Measurements from ENCODE around the gene PHF13.
"Not testable (repeated sequence)": the region's sequence is repeated elsewhere in the genome, so short reads cannot be mapped to it uniquely, and the experiment has no call there.

The PHF13 gene

GRCh38 chr1:6631058-6631457 is 17.5 kb downstream of the PHF13 start:
- no peak for DNase-seq (ENCODE audit: low read depth)

GRCh38 chr1:6632588-6633514 is 19.3 kb downstream of the PHF13 start:
- no peak for DNase-seq (ENCODE audit: low read depth)

DNA sequence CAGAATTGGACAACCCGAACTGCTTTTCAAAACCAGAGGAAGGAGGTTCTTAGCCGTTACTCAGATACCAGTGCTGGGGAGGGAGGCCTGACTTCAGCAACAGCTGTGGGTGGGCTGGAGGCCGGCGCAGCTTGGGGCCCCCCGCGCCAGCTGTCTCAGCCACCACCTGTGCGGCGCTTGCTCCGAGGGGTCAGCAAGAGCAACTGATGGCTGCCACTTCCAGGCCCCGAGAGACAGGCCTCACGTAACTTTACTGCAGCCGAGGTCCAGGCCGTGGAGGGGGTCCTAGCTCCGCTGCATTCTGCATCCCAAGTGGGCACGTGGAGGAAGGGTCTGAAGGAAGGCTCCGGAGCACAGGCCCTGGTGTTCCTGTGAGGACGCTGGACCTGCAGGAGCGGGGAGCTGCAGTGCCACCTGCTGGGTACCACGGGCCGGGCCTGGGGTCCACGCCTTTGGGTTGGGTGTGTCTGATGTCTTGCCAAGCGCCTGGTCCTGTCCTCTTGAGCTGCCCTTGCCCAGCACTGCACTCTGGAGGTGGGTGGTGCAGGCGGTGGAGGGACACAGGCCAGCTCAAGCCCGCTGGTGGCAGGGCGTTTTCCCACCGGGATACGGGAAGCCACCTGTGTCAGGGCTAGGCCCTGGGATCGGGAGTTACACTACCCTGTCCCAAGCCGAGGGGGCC is 21.0 kb downstream of the PHF13 start:
- no peak for DNase-seq (ENCODE audit: low read depth)

DNA sequence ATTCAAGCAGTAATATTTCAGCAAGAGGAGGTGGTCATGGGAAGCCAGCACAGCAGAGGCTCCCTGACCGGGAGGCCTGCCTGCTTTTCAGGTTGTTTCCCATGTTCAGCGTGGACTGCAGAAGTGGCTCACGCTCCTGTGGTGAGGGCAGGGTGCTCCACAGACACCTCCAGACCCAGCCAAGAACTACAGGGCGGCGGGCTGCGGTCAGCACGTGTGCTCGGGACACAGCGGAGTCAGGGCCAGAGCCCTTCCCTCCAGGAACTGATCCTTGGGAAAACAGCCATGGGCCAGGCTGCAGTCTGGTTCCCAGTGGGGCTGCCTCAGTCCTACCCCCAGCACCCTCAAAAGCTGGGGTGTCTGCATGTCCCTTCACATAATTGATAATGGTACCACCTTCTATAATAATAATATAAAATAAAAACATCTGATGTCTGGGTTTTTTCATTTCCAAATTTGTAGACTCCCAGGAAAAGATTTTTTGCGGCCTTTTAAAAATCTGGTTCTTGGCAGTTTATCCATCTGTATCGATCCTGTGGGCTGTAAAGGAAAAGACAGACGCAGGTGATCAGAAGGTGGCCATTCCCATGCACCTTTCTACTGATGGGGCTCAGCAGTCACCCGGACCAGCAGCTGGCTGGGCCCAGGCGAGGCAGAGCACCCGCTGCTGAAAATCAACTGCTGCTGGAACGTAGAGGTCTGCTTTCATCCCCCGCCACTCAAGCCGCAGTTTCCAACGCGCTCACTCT is 21.8 kb downstream of the PHF13 start:
- DNase-seq (ENCODE audit: low read depth) = no peak

- DNase-seq (ENCODE audit: low read depth) = no peak
These were observed 22.6 kb downstream of the PHF13 start for GRCh38 chr1:6635910-6636760.

- not testable (repeated sequence) for DNase-seq (ENCODE audit: low read depth)
These were observed 23.2 kb downstream of the PHF13 start for GRCh38 chr1:6636778-6637177.

DNA sequence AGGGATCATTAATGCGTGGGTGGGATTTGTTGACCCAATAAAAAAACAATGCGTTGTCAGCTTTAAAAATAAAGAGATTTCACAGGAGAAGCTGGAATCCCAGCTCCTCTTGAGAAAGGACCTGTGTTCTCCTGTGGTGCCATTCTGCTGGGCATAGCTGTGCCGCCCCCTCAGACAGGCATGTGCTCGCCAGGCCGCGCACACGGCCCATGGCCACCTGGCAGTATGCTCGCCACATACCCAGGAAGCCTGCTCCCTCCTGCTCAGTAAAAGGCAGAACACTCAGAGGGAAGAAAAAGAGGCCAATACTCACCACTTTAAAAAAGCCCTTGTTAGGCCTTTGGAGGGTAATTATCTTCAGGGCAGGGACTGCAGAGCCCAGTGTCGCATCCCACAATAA is 24.2 kb downstream of the PHF13 start:
- DNase-seq (ENCODE audit: low read depth) = no peak

GRCh38 chr1:6638226-6638625 is 24.7 kb downstream of the PHF13 start:
- DNase-seq (ENCODE audit: low read depth) = no peak

DNA sequence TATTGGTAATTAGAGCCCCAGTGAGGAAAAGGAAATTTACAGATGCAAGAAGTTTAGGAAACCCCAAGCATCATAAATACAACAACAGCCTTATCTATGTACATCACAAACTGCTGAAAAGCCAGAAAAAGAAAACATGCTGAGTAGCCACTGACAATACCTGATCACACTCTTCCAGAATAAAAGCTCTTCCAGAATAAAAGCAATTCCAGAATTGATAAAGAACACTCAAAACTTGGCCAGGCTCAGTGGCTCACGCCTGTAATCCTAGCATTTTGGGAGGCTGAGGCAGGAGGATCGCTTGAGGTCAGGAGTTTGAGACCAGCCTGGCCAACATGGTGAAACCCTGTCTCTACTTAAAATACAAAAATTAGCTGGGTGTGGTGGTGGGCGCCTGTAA is 27.3 kb downstream of the PHF13 start:
- DNase-seq (ENCODE audit: low read depth) = not testable (repeated sequence)

DNA sequence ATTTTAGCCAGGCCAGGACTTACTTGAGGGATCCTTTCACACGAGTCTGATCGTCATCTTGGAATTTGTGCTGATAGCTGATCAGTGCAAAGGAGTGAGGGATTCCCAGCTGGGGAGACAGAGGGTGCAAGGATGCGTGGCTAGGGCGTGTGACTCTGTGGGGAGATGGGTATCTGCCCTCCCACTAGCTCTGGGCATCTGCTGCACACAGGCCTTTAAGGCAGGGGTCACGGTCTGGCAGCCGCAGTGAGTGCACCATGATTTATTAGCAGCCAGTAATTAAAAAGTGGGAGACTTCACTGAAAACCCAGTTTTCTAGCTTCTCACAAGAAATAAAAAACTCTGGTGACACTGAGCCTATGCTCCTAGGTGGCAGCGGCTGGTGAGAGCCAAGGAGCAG is 31.5 kb downstream of the PHF13 start:
- no peak for DNase-seq (ENCODE audit: low read depth)

DNA sequence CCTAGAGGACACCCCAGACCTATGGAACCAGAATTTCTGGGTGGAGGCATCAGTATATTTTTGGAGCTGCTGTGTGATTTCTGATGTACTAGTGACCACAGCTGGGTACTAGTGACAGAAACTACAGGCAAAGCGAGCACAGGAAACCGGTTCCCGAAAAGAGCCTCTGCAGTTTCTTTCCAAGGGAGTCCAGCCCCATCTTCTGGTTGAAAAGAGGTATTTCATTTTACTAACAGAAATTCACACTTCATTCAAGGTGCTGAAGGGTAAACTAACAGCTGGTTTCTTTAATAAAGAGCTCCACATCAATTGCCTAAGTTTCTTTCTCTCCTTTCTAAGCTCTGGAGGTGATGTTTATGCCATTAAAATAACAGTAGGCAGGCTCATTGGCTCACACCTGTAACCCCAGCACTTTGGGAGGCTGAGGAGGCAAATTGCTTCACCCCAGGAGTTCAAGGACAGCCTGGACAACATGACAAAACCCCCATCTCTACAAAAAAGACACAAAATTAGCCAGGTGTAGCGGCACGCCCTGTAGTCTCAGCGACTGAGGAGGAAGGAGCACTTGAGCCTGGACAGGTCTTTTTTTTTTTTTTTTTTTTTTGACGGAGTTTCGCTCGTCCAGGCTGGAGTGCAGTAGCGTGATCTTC is 33.1 kb downstream of the PHF13 start:
- peak; percentile 19 for DNase-seq (ENCODE audit: low read depth)

DNA sequence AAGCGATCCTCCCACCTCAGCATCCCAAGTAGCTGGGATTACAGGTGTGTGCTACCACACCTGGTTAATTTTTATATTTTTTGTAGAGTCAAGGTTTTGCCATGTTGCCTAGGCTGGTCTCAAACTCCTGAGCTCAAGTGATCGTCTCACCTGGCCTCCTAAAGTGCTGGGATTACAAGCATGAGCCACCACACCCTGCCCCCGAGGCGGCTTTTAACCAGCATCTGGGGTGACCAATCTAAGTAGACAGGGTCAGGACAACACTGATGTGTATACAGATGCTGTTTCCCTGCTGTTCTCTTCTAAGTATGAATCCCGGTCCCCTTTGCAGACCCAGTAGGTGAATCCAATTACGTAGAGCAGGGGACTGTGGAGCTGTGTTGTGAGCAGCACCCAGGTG is 35.0 kb downstream of the PHF13 start:
- no peak for DNase-seq (ENCODE audit: low read depth)

GRCh38 chr1:6651909-6652308 is 38.4 kb downstream of the PHF13 start:
- no peak for DNase-seq (ENCODE audit: low read depth)

DNA sequence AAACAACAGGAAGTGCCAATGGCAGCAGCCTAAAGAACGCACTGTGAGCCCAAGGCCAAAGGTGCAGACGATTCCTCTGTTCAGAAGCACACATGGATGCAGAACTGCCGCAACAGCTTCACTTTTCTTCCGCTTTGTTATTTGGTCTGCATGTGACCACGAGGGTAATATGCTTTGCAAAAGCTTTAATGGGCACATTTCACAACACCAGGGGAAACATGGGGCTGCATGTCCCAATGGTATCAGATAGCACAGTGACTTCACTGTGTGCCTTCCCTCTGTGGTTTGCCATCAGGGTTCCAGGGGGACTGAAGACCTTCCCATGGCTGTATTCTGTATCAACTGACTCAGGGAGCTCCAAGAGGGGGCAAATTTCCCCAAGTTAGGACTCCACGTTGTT is 39.5 kb downstream of the PHF13 start:
- no peak for DNase-seq (ENCODE audit: low read depth)

GRCh38 chr1:6653436-6654290 is 40.1 kb downstream of the PHF13 start:
- no peak for DNase-seq (ENCODE audit: low read depth)

GRCh38 chr1:6657138-6657537 is 43.6 kb downstream of the PHF13 start:
- DNase-seq (ENCODE audit: low read depth) = no peak

- DNase-seq (ENCODE audit: low read depth) = no peak
These were observed 45.0 kb downstream of the PHF13 start for GRCh38 chr1:6658359-6659060.

DNA sequence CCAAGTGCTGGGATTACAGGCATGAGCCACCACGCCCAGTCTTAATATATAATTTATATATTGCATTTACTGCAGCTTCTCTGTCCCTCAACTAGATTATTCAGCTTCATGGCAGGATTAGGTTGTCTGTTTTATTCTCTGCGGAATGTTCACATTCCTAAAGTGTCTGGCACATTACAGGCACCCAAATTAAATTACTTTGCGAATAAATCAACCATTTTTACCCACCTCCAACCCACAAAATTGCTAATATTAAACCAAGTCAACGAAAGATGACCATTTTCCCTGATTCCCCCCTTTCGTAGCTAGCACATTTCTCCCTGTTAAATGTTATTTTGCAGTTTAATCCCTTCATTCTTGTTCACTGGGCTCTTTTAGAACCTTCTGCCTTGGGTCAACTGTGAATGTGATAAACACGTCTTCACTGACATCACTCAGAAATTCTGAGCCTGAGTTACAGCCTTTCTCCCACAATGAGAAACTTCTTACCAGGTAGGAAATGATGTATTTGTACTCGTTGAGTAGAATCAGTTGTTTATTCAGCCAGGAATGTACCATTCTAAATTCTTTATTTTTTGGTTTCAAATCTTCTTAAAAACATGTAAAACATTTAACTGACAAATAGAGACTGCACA is 47.0 kb downstream of the PHF13 start:
- no peak for DNase-seq (ENCODE audit: low read depth)

DNA sequence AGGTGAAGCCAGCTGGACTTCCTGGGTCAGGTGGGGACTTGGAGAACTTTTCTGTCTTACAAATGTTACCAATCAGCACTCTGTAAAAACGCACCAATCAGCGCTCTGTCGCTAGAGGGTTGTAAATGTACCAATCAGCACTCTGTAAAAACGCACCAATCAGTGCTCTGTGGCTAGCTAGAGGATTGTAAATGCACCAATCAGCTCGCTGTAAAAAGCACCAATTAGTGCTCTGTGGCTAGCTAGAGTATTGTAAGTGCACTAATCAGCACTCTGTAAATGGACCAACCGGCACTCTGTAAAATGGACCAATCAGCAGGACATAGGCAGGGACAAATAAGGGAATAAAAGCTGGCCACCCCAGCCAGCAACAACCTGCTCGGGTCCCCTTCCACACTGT is 48.9 kb downstream of the PHF13 start:
- not testable (repeated sequence) for DNase-seq (ENCODE audit: low read depth)

All from GM04504 (cell line).